OCI-LY7 (cell line): ENCODE data around the gene ARHGEF35.

ENCODE experiments used
- CTCF ChIP-seq: fragments of 200-600 bp; sonication (generic); conservative IDR thresholded peaks from 2 replicates; pipeline ENCODE4 v1.5.1; 2014; ENCODE audit warnings: mild to moderate bottlenecking, antibody characterized with exemption, low read length, moderate library complexity, mixed read lengths
- EZH2phosphoT487 ChIP-seq: fragments of 200-600 bp; sonication (generic); IDR thresholded peaks from 2 replicates; pipeline ENCODE4 v1.6.1; 2018; ENCODE audit warnings: low read depth, borderline replicate concordance, mild to moderate bottlenecking, mixed run types, antibody characterized with exemption, low read length, moderate library complexity, mixed read lengths

GRCh38 chr7:144174613-144175012, 21.0 kb downstream of the ARHGEF35 start:
- TF ChIP-seq CTCF, result no peak
- TF ChIP-seq EZH2phosphoT487, result no peak
